ENCODE data around the gene CNTNAP5.

CNTNAP5 gene

GRCh38 chr2:124250433-124250832 lies 225.3 kb downstream of the CNTNAP5 start:
- no peak for DNase-seq (ENCODE audit: low read depth)
- H3K4me3 ChIP-seq (ENCODE audit: low read depth, low read length) = no peak overlapping the region
- TF ChIP-seq MYC (IDR thresholded peaks at IDR 0.05; ENCODE audit: low read depth, low read length) = no peak
- TF ChIP-seq MAX (IDR thresholded peaks at IDR 0.05; ENCODE audit: low read depth, low read length) = no peak
- no peak for TF ChIP-seq POLR2A (IDR thresholded peaks at IDR 0.05; ENCODE audit: extremely low read depth, insufficient read length)

- no peak overlapping the region for H3K4me3 ChIP-seq (ENCODE audit: low read depth, low read length)
- DNase-seq (ENCODE audit: low read depth) = no peak
- TF ChIP-seq MYC (IDR thresholded peaks at IDR 0.05; ENCODE audit: low read depth, low read length) = no peak
- TF ChIP-seq POLR2A (IDR thresholded peaks at IDR 0.05; ENCODE audit: extremely low read depth, insufficient read length) = no peak
- no peak for TF ChIP-seq MAX (IDR thresholded peaks at IDR 0.05; ENCODE audit: low read depth, low read length)
- TF ChIP-seq CTCF (IDR thresholded peaks at IDR 0.05; ENCODE audit: low read depth, low read length) = no peak
Measured at GRCh38 chr2:124254621-124255020, 229.5 kb downstream of the CNTNAP5 start.

GRCh38 chr2:124257120-124257519 lies 232.0 kb downstream of the CNTNAP5 start:
- no peak for DNase-seq (ENCODE audit: low read depth)
- TF ChIP-seq MAX (IDR thresholded peaks at IDR 0.05; ENCODE audit: low read depth, low read length) (no peak), CTCF (IDR thresholded peaks at IDR 0.05; ENCODE audit: low read depth, low read length) (no peak), MYC (IDR thresholded peaks at IDR 0.05; ENCODE audit: low read depth, low read length) (no peak), POLR2A (IDR thresholded peaks at IDR 0.05; ENCODE audit: extremely low read depth, insufficient read length) (no peak)
- no peak overlapping the region for H3K4me3 ChIP-seq (ENCODE audit: low read depth, low read length)

GRCh38 chr2:124258140-124258880 lies 233.2 kb downstream of the CNTNAP5 start:
- H3K4me3 ChIP-seq (ENCODE audit: low read depth, low read length) = no peak overlapping the region
- DNase-seq (ENCODE audit: low read depth) = no peak
- TF ChIP-seq POLR2A (IDR thresholded peaks at IDR 0.05; ENCODE audit: extremely low read depth, insufficient read length) (no peak), MYC (IDR thresholded peaks at IDR 0.05; ENCODE audit: low read depth, low read length) (no peak), CTCF (IDR thresholded peaks at IDR 0.05; ENCODE audit: low read depth, low read length) (no peak), MAX (IDR thresholded peaks at IDR 0.05; ENCODE audit: low read depth, low read length) (no peak)

GRCh38 chr2:124261456-124261855 lies 236.4 kb downstream of the CNTNAP5 start:
- no peak for TF ChIP-seq POLR2A (IDR thresholded peaks at IDR 0.05; ENCODE audit: extremely low read depth, insufficient read length)
- no peak for TF ChIP-seq MAX (IDR thresholded peaks at IDR 0.05; ENCODE audit: low read depth, low read length)
- no peak for TF ChIP-seq MYC (IDR thresholded peaks at IDR 0.05; ENCODE audit: low read depth, low read length)
- H3K4me3 ChIP-seq (ENCODE audit: low read depth, low read length) = no peak overlapping the region
- no peak for DNase-seq (ENCODE audit: low read depth)

GRCh38 chr2:124264551-124265091 lies 239.5 kb downstream of the CNTNAP5 start:
- TF ChIP-seq MAX (IDR thresholded peaks at IDR 0.05; ENCODE audit: low read depth, low read length) (no peak), MYC (IDR thresholded peaks at IDR 0.05; ENCODE audit: low read depth, low read length) (no peak), POLR2A (IDR thresholded peaks at IDR 0.05; ENCODE audit: extremely low read depth, insufficient read length) (no peak), CTCF (IDR thresholded peaks at IDR 0.05; ENCODE audit: low read depth, low read length) (no peak)
- H3K4me3 ChIP-seq (ENCODE audit: low read depth, low read length) = no peak overlapping the region
- DNase-seq (ENCODE audit: low read depth) = no peak
